Endothelial cell of umbilical vein (primary cell): ENCODE measurements around the gene CD163L1.

Experiments used
- EZH2 ChIP-seq: IDR thresholded peaks from 2 replicates; pipeline ENCODE4 v1.6.1; 2012; ENCODE audit warnings: borderline replicate concordance, low read depth, mild to moderate bottlenecking, moderate library complexity, low read length, inconsistent platforms; ENCODE audit not compliant: severe bottlenecking
- GATA2 ChIP-seq: IDR thresholded peaks from 2 replicates; pipeline ENCODE4 v1.7.0; 2011; ENCODE audit warnings: low read depth, mild to moderate bottlenecking, moderate library complexity, mixed read lengths, low read length; ENCODE audit not compliant: insufficient read length, insufficient read depth
- MYC ChIP-seq: IDR thresholded peaks from one replicate; pipeline ENCODE4 v1.6.1; 2011; ENCODE audit warnings: mild to moderate bottlenecking, low read depth, low read length
- POLR2A ChIP-seq: IDR thresholded peaks from 2 replicates; pipeline ENCODE4 v1.6.1; 2012; ENCODE audit warnings: low read depth, mild to moderate bottlenecking, control low read depth, low read length
- POLR2AphosphoS5 ChIP-seq: IDR thresholded peaks from 2 replicates; pipeline ENCODE4 v1.6.1; 2012; ENCODE audit warnings: low read depth, mild to moderate bottlenecking, control low read depth, low read length, moderate library complexity; ENCODE audit not compliant: insufficient read depth
- TF ChIP-seq, protein P1 (sequence below), 2 donors: IDR thresholded peaks; 1 replicate in 1 of 2; 2 replicates in 1 of 2; pipeline ENCODE4 v1.5.1; 2011; ENCODE audit warnings: low read length in 2 of 2, mild to moderate bottlenecking in 2 of 2, moderate library complexity in 2 of 2, control low read depth in 1 of 2, inconsistent platforms in 1 of 2, low read depth in 1 of 2; ENCODE audit not compliant: insufficient read depth in 1 of 2; ENCODE audit errors: extremely low read depth in 1 of 2
- TF ChIP-seq, protein P2 (sequence below): IDR thresholded peaks from 2 replicates; pipeline ENCODE4 v1.6.1; 2011; ENCODE audit not compliant: insufficient read depth, insufficient read length

DNA sequence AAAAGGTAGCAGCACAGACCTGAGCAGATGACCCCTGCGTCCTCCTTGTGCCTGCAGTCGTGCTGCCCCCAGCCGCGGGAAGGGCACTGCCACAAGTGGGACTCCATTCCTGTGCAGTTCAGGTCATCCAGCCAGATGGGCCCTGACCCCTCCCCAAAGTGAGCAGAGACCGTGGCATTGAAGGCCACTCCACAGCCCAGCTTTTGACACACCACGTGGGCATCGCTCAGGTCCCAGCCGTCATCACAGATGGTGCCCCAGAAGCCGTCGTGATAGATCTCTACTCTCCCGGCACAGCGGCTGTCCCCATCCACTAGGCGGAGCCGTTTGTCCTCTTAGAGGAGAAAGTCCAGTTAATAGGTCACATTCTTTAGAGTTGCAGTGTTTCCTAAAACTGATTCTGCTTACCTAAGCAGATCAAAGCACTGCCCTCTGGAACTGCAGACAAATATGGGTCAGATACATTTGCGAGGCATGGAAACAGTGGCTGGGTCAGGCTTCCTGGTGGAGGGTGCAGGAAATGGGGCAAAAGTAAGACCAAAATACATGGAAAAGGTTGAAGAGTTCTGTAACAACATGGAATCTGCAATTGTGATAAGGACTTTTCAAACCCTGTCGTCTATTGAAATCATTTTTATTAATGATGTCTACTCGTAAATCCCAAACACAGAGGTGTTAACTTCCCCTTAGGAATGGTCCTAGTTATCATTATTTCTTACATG lies 69.4 kb downstream of the CD163L1 start:
- no peak for TF ChIP-seq EZH2
- TF ChIP-seq, protein P1, sequence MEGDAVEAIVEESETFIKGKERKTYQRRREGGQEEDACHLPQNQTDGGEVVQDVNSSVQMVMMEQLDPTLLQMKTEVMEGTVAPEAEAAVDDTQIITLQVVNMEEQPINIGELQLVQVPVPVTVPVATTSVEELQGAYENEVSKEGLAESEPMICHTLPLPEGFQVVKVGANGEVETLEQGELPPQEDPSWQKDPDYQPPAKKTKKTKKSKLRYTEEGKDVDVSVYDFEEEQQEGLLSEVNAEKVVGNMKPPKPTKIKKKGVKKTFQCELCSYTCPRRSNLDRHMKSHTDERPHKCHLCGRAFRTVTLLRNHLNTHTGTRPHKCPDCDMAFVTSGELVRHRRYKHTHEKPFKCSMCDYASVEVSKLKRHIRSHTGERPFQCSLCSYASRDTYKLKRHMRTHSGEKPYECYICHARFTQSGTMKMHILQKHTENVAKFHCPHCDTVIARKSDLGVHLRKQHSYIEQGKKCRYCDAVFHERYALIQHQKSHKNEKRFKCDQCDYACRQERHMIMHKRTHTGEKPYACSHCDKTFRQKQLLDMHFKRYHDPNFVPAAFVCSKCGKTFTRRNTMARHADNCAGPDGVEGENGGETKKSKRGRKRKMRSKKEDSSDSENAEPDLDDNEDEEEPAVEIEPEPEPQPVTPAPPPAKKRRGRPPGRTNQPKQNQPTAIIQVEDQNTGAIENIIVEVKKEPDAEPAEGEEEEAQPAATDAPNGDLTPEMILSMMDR (IDR thresholded peaks at IDR 0.05; ENCODE audit: extremely low read depth in 1 of 2, insufficient read depth in 1 of 2, low read depth in 1 of 2, low read length in 2 of 2): peak; percentile 71 to 73
- TF ChIP-seq POLR2A: no peak
- no peak for TF ChIP-seq POLR2AphosphoS5
- no peak for TF ChIP-seq MYC
- TF ChIP-seq, protein P2, sequence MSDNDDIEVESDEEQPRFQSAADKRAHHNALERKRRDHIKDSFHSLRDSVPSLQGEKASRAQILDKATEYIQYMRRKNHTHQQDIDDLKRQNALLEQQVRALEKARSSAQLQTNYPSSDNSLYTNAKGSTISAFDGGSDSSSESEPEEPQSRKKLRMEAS: no peak
- TF ChIP-seq GATA2: no peak
